ENCODE results near the gene LYAR. TPM values are rescaled to one million over a fixed set of nuclear protein-coding genes. Genes with fewer than 3 reads are reported as not detected.
"Not testable (repeated sequence)": the region's sequence is repeated elsewhere in the genome, so short reads cannot be mapped to it uniquely, and the experiment has no call there.

Gene LYAR
- total RNA-seq, 2 donors from 2014 or later, result 9.0 to 19.1 TPM

DNA sequence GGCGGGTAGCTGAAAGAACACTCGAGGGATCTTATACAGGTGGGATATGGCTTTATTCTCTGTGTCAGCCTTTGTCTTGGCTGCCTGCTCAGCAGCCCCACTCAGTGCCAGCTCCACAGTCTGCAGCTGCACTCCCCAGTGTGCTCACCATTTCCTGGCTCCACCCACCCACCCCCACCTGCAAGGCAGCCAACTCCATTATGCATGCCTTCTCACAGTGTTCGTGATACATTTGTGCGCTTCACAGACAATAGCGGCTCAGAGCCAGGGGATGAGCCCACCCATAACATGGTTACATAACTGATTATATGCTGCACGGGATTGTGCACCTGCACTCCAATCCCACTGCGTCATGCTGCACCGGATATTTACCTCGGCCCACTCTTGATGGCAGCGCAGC, 33.2 kb downstream of the LYAR start:
- no peak for TF ChIP-seq POLR2AphosphoS5 (IDR thresholded peaks at IDR 0.05)
- TF ChIP-seq, protein P1, sequence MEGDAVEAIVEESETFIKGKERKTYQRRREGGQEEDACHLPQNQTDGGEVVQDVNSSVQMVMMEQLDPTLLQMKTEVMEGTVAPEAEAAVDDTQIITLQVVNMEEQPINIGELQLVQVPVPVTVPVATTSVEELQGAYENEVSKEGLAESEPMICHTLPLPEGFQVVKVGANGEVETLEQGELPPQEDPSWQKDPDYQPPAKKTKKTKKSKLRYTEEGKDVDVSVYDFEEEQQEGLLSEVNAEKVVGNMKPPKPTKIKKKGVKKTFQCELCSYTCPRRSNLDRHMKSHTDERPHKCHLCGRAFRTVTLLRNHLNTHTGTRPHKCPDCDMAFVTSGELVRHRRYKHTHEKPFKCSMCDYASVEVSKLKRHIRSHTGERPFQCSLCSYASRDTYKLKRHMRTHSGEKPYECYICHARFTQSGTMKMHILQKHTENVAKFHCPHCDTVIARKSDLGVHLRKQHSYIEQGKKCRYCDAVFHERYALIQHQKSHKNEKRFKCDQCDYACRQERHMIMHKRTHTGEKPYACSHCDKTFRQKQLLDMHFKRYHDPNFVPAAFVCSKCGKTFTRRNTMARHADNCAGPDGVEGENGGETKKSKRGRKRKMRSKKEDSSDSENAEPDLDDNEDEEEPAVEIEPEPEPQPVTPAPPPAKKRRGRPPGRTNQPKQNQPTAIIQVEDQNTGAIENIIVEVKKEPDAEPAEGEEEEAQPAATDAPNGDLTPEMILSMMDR (IDR thresholded peaks at IDR 0.05), result no peak
- no peak for TF ChIP-seq POLR2A (IDR thresholded peaks at IDR 0.05)
- Histone ChIP-seq H3K27me3 (replicated peaks; ENCODE audit: insufficient read depth) (no peaks in the 10 kb centered on the region), H3K36me3 (no peaks in the 10 kb centered on the region), H3K4me1 (replicated peaks) (no peaks in the 10 kb centered on the region), H3K4me3 (no peak overlapping the region), H3K9me3 (no peaks in the 10 kb centered on the region), H3K27ac (no peak overlapping the region)
- DNase-seq (ENCODE audit: low spot score), result no peak
- intact Hi-C loops (cut with DNase I), result no loop called here
- 76% methylated on average over 10 of the region's 10 CpGs for WGBS

- Histone ChIP-seq H3K9me3 (no peaks in the 10 kb centered on the region), H3K4me1 (replicated peaks) (no peaks in the 10 kb centered on the region), H3K4me3 (no peak overlapping the region), H3K36me3 (no peaks in the 10 kb centered on the region), H3K27ac (no peak overlapping the region), H3K27me3 (replicated peaks; ENCODE audit: insufficient read depth) (no peaks in the 10 kb centered on the region)
- DNase-seq (ENCODE audit: low spot score), result no peak
- intact Hi-C loops (cut with DNase I), result loop anchor here (5.0 kb wide), 1 partner anchor 78 kb away; no protein-coding TSS in a partner anchor
- TF ChIP-seq, protein P1 (IDR thresholded peaks at IDR 0.05), result no peak
- TF ChIP-seq POLR2A (IDR thresholded peaks at IDR 0.05) (no peak), POLR2AphosphoS5 (IDR thresholded peaks at IDR 0.05) (no peak)
- 33% methylated on average over 6 of the region's 6 CpGs for WGBS
These were observed 35.3 kb downstream of the LYAR start for GRCh38 chr4:4254666-4255065.

- TF ChIP-seq POLR2AphosphoS5 (IDR thresholded peaks at IDR 0.05) (no peak), POLR2A (IDR thresholded peaks at IDR 0.05) (no peak)
- TF ChIP-seq, protein P1 (IDR thresholded peaks at IDR 0.05), result no peak
- Histone ChIP-seq H3K27me3 (replicated peaks; ENCODE audit: insufficient read depth) (no peaks in the 10 kb centered on the region), H3K36me3 (no peaks in the 10 kb centered on the region), H3K27ac (no peak overlapping the region), H3K4me1 (replicated peaks) (no peaks in the 10 kb centered on the region), H3K9me3 (no peaks in the 10 kb centered on the region), H3K4me3 (no peak overlapping the region)
- no peak for DNase-seq (ENCODE audit: low spot score)
- WGBS, result 76% methylated on average over 11 of the region's 11 CpGs
- intact Hi-C loops (cut with DNase I), result loop anchor here (5.0 kb wide), 1 partner anchor 78 kb away; no protein-coding TSS in a partner anchor
These were observed 35.8 kb downstream of the LYAR start for GRCh38 chr4:4254199-4254598.

GRCh38 chr4:4249866-4250265, 40.1 kb downstream of the LYAR start:
- Histone ChIP-seq H3K4me3 (no peak overlapping the region), H3K36me3 (no peaks in the 10 kb centered on the region), H3K4me1 (replicated peaks) (peaks cover 10% of the 10 kb centered on the region), H3K9me3 (no peaks in the 10 kb centered on the region), H3K27ac (no peak overlapping the region), H3K27me3 (replicated peaks; ENCODE audit: insufficient read depth) (no peaks in the 10 kb centered on the region)
- 50% methylated on average over 8 of the region's 8 CpGs for WGBS
- DNase-seq (ENCODE audit: low spot score), result no peak
- TF ChIP-seq POLR2AphosphoS5 (IDR thresholded peaks at IDR 0.05) (no peak), POLR2A (IDR thresholded peaks at IDR 0.05) (no peak)
- TF ChIP-seq, protein P1 (IDR thresholded peaks at IDR 0.05), result no peak
- intact Hi-C loops (cut with DNase I), result loop anchor here (2.0 to 5.0 kb wide), 2 partner anchors 41 to 82 kb away; partner anchors contain the start of genes LYAR and ZBTB49

- H3K4me3 ChIP-seq; H3K4me1 ChIP-seq (replicated peaks); H3K27ac ChIP-seq; DNase-seq (ENCODE audit: low spot score); H3K9me3 ChIP-seq; H3K27me3 ChIP-seq (replicated peaks; ENCODE audit: insufficient read depth); H3K36me3 ChIP-seq: not testable (repeated sequence)
- intact Hi-C loops (cut with DNase I), result loop anchor here (2.0 kb wide), 1 partner anchor 41 kb away; the partner anchor contains the start of genes LYAR and ZBTB49
- 93% methylated on average over 15 of the region's 15 CpGs for WGBS
These were observed 40.6 kb downstream of the LYAR start for GRCh38 chr4:4249342-4249741.
